Measurements from ENCODE around the gene GRB2. TPM values are rescaled to one million over a fixed set of nuclear protein-coding genes. Genes with fewer than 3 reads are reported as not detected.
"Not testable (repeated sequence)": the region's sequence is repeated elsewhere in the genome, so short reads cannot be mapped to it uniquely, and the experiment has no call there.

The GRB2 gene
- total RNA-seq, 1 experiment from 2014 or later, result 92.6 TPM

- no peak for TF ChIP-seq PRDM15 (CRISPR knock-in tag; IDR thresholded peaks at IDR 0.05)
- TF ChIP-seq ZNF425 (CRISPR knock-in tag; conservative IDR thresholded peaks at IDR 0.05), result no peak
- peak; percentile 75 for TF ChIP-seq FOXK1 (CRISPR knock-in tag; IDR thresholded peaks at IDR 0.05)
- TF ChIP-seq ATF1 (CRISPR knock-in tag; IDR thresholded peaks at IDR 0.05), result 0 out of 2 replicates have a peak, but pooled peaks have one; percentile 9
- TF ChIP-seq E2F4 (CRISPR knock-in tag; IDR thresholded peaks at IDR 0.05; ENCODE audit: borderline replicate concordance, low read depth), result 0 out of 2 replicates have a peak, but pooled peaks have one; percentile 46
- TF ChIP-seq ZNF317 (CRISPR knock-in tag; IDR thresholded peaks at IDR 0.05; ENCODE audit: borderline replicate concordance, low read depth), result no peak
- 0 out of 2 replicates have a peak, but pooled peaks have one; percentile 19 for TF ChIP-seq SMAD3 (CRISPR knock-in tag; IDR thresholded peaks at IDR 0.05; ENCODE audit: borderline replicate concordance)
- 0 out of 2 replicates have a peak, but pooled peaks have one; percentile 20 for TF ChIP-seq ZNF416 (CRISPR knock-in tag; IDR thresholded peaks at IDR 0.05)
- no peak for TF ChIP-seq NFYB (CRISPR knock-in tag; conservative IDR thresholded peaks at IDR 0.05; ENCODE audit: low read depth)
- 0 out of 2 replicates have a peak, but pooled peaks have one; percentile 66 for TF ChIP-seq RELA (CRISPR knock-in tag; IDR thresholded peaks at IDR 0.05; ENCODE audit: borderline replicate concordance)
- 0 out of 2 replicates have a peak, but pooled peaks have one; percentile 8 for TF ChIP-seq JUN (CRISPR knock-in tag; IDR thresholded peaks at IDR 0.05)
- TF ChIP-seq KAT7 (CRISPR knock-in tag; IDR thresholded peaks at IDR 0.05; ENCODE audit: borderline replicate concordance), result no peak
- 0 out of 2 replicates have a peak, but pooled peaks have one; percentile 44 for TF ChIP-seq MAX (CRISPR knock-in tag; IDR thresholded peaks at IDR 0.05)
Observed at GRCh38 chr17:75405365-75406221, at the start of gene GRB2 (continued).

- H3K27me3 Mint-ChIP-seq (ENCODE audit: low read depth); POLR2A ChIA-PET; H3K4me3 Mint-ChIP-seq; DNase-seq (ENCODE audit: low spot score); H3K9me3 Mint-ChIP-seq; ATAC-seq; H3K36me3 Mint-ChIP-seq; H3K27ac Mint-ChIP-seq: not testable (repeated sequence)
- CTCF ChIA-PET, result interaction anchor here (1.2 kb wide), 1 partner anchor 48 kb away, joined by 3 read pairs; no protein-coding TSS in a partner anchor
- peaks cover 16% of the 10 kb centered on the region for H3K4me1 Mint-ChIP-seq
Observed at GRCh38 chr17:75454672-75455071, 49.2 kb upstream of the GRB2 start.

- Mint-ChIP-seq H3K4me3 (no peak overlapping the region), H3K36me3 (no peaks in the 10 kb centered on the region), H3K4me1 (peaks cover 16% of the 10 kb centered on the region), H3K27ac (no peak overlapping the region), H3K9me3 (no peaks in the 10 kb centered on the region), H3K27me3 (ENCODE audit: low read depth) (no peaks in the 10 kb centered on the region)
- CTCF ChIA-PET, result interaction anchor here (1.2 kb wide), 1 partner anchor 48 kb away, joined by 3 read pairs; no protein-coding TSS in a partner anchor
- DNase-seq (ENCODE audit: low spot score), result no peak
- ATAC-seq, result no peak
- POLR2A ChIA-PET, result no interaction called here
- TF ChIP-seq JUN (CRISPR knock-in tag; IDR thresholded peaks at IDR 0.05), result no peak
- TF ChIP-seq GABPB1 (CRISPR knock-in tag; IDR thresholded peaks at IDR 0.05), result no peak
- TF ChIP-seq ZBTB21 (CRISPR knock-in tag; IDR thresholded peaks at IDR 0.05; ENCODE audit: borderline replicate concordance), result no peak
- TF ChIP-seq HMGA2 (CRISPR knock-in tag; IDR thresholded peaks at IDR 0.05), result no peak
- TF ChIP-seq ATF6 (CRISPR knock-in tag; IDR thresholded peaks at IDR 0.05), result no peak
- no peak for TF ChIP-seq MLX (CRISPR knock-in tag; IDR thresholded peaks at IDR 0.05)
- no peak for TF ChIP-seq SMAD4 (CRISPR knock-in tag; IDR thresholded peaks at IDR 0.05)
- TF ChIP-seq MAX (CRISPR knock-in tag; IDR thresholded peaks at IDR 0.05), result no peak
- TF ChIP-seq NFYB (CRISPR knock-in tag; conservative IDR thresholded peaks at IDR 0.05; ENCODE audit: low read depth), result no peak
- TF ChIP-seq SMAD3 (CRISPR knock-in tag; IDR thresholded peaks at IDR 0.05; ENCODE audit: borderline replicate concordance), result no peak
- TF ChIP-seq TEAD1 (CRISPR knock-in tag; IDR thresholded peaks at IDR 0.05), result no peak
Observed at GRCh38 chr17:75454193-75454592, 48.7 kb upstream of the GRB2 start.
